Neuronal stem cell (in vitro differentiated cells): ENCODE results near the gene TMEM179.

Experiments used
- DNase-seq: peaks from one replicate; pipeline ENCODE4 v3.0.0-alpha.2; 2013; ENCODE audit warnings: low spot score
- H2AFZ ChIP-seq: one replicate; pipeline ENCODE4 v1.6.1; 2013; ENCODE audit warnings: mild to moderate bottlenecking, low read length, inconsistent platforms
- H2AK5ac ChIP-seq: 2 replicates; pipeline ENCODE4 v1.6.1; 2013; ENCODE audit warnings: low read depth, mild to moderate bottlenecking, inconsistent platforms, low read length, moderate library complexity, mixed read lengths
- H2BK120ac ChIP-seq: 2 replicates; pipeline ENCODE4 v1.6.1; 2013; ENCODE audit warnings: low read depth, mild to moderate bottlenecking, inconsistent platforms, low read length, moderate library complexity, mixed read lengths
- H2BK12ac ChIP-seq: one replicate; pipeline ENCODE4 v1.6.1; 2013; ENCODE audit warnings: low read length, inconsistent platforms
- H2BK15ac ChIP-seq: 2 replicates; pipeline ENCODE4 v1.6.1; 2013; ENCODE audit warnings: mild to moderate bottlenecking, low read length, inconsistent platforms, mixed read lengths
- H2BK5ac ChIP-seq: one replicate; pipeline ENCODE4 v1.6.1; 2013; ENCODE audit warnings: inconsistent platforms, mild to moderate bottlenecking, low read length, moderate library complexity
- H3K14ac ChIP-seq: one replicate; pipeline ENCODE4 v1.6.1; 2013; ENCODE audit warnings: low read length, inconsistent platforms
- H3K18ac ChIP-seq: 2 replicates; pipeline ENCODE4 v1.6.1; 2013; ENCODE audit warnings: low read length, inconsistent platforms
- H3K23ac ChIP-seq: 2 replicates; pipeline ENCODE4 v1.6.1; 2013; ENCODE audit warnings: low read depth, mild to moderate bottlenecking, mixed read lengths, low read length, inconsistent platforms; ENCODE audit not compliant: poor library complexity
- H3K27ac ChIP-seq: replicated peaks from 3 replicates; pipeline ENCODE4 v1.5.1; 2013; ENCODE audit warnings: low read length, inconsistent platforms
- H3K27me3 ChIP-seq, 3 experiments: 2 replicates each; pipeline ENCODE4 v1.6.1; 2013; ENCODE audit warnings: low read length in 3 of 3, mild to moderate bottlenecking in 2 of 3, inconsistent platforms in 1 of 3, low read depth in 1 of 3, mixed read lengths in 1 of 3, moderate library complexity in 1 of 3; ENCODE audit not compliant: control insufficient read depth in 3 of 3, insufficient read depth in 3 of 3
- H3K36me3 ChIP-seq, 2 donors: replicated peaks in 1 of 2; 2 replicates each; pipeline ENCODE4 v1.6.1; 2013; ENCODE audit warnings: low read length in 2 of 2; ENCODE audit not compliant: control insufficient read depth in 2 of 2, insufficient read depth in 2 of 2
- H3K4ac ChIP-seq: 2 replicates; pipeline ENCODE4 v1.6.1; 2013; ENCODE audit warnings: inconsistent platforms, mild to moderate bottlenecking, low read length, moderate library complexity
- H3K4me1 ChIP-seq, 2 donors: 1 replicate in 1 of 2; 2 replicates in 1 of 2; pipeline ENCODE4 v1.6.1; 2013; ENCODE audit warnings: low read length in 2 of 2, low read depth in 1 of 2; ENCODE audit not compliant: control insufficient read depth in 2 of 2, insufficient read depth in 1 of 2
- H3K4me2 ChIP-seq: one replicate; pipeline ENCODE4 v1.6.1; 2013; ENCODE audit warnings: mild to moderate bottlenecking, low read length, inconsistent platforms; ENCODE audit not compliant: insufficient read depth, poor library complexity, severe bottlenecking
- H3K4me3 ChIP-seq, 2 donors: 2 replicates each; pipeline ENCODE4 v1.5.1; 2013; ENCODE audit warnings: low read length in 2 of 2, mild to moderate bottlenecking in 2 of 2, inconsistent platforms in 1 of 2, moderate library complexity in 1 of 2
- H3K79me1 ChIP-seq: one replicate; pipeline ENCODE4 v1.6.1; 2013; ENCODE audit warnings: low read depth, mild to moderate bottlenecking, inconsistent platforms, low read length, moderate library complexity
- H3K9ac ChIP-seq: one replicate; pipeline ENCODE4 v1.6.1; 2013; ENCODE audit warnings: mild to moderate bottlenecking, low read depth, low read length, inconsistent platforms; ENCODE audit not compliant: poor library complexity
- H3K9me3 ChIP-seq, 2 donors: replicated peaks in 1 of 2; 2 replicates each; pipeline versions ENCODE3 to v1.6.1; 2013; ENCODE audit warnings: low read length in 2 of 2, mild to moderate bottlenecking in 2 of 2, inconsistent platforms in 1 of 2, low read depth in 1 of 2, mixed read lengths in 1 of 2, moderate library complexity in 1 of 2; ENCODE audit not compliant: control insufficient read depth in 2 of 2, insufficient read depth in 1 of 2
- H4K8ac ChIP-seq: one replicate; pipeline ENCODE4 v1.6.1; 2013; ENCODE audit warnings: low read depth, mild to moderate bottlenecking, inconsistent platforms, low read length, moderate library complexity
- H4K91ac ChIP-seq: one replicate; pipeline ENCODE4 v1.6.1; 2013; ENCODE audit warnings: low read length, low read depth, mild to moderate bottlenecking, inconsistent platforms; ENCODE audit not compliant: poor library complexity
- WGBS, 2 donors: extraction: QIAGEN DNeasy Blood & Tissue Kit; methylation state at CpG; one replicate each; pipeline ENCODE4 v1.1.7; 2013; ENCODE audit warnings: missing lambda C conversion rate in 2 of 2, mixed read lengths in 1 of 2; ENCODE audit not compliant: insufficient read length in 2 of 2, insufficient replicate concordance in 1 of 2; ENCODE audit errors: extremely low coverage in 2 of 2; 5-methylcytosine and 5-hydroxymethylcytosine counted together

The TMEM179 gene

GRCh38 chr14:104595116-104595675, 9.4 kb downstream of the TMEM179 start:
- Histone ChIP-seq H2BK120ac (no peak overlapping the region), H2AK5ac (no peak overlapping the region), H4K91ac (no peak overlapping the region), H2BK5ac (no peak overlapping the region), H3K4me1 (peaks cover 3 to 8% of the 10 kb centered on the region in 2 donors), H3K36me3 (no peaks in the 10 kb centered on the region), H3K27ac (no peak overlapping the region), H3K9me3 (peaks cover 0 to 2% of the 10 kb centered on the region in 2 donors), H3K4me3 (no peak overlapping the region), H3K18ac (no peak overlapping the region), H3K9ac (peak overlapping the region; percentile 38), H2BK15ac (no peak overlapping the region), H4K8ac (no peak overlapping the region), H3K79me1 (peaks cover 2% of the 10 kb centered on the region), H3K4ac (no peak overlapping the region), H3K23ac (no peak overlapping the region), H3K27me3 (peaks cover 0 to 16% (median 3%) of the 10 kb centered on the region in 3 experiments), H2BK12ac (no peak overlapping the region), H3K4me2 (no peak overlapping the region), H2AFZ (no peak overlapping the region), H3K14ac (no peak overlapping the region)
- DNase-seq = no peak
- no CpG with 5 or more reads among the region's 14 CpGs for WGBS, 2 donors

GRCh38 chr14:104594310-104595046, 10.1 kb downstream of the TMEM179 start:
- Histone ChIP-seq H3K4ac (no peak overlapping the region), H2BK12ac (no peak overlapping the region), H4K8ac (no peak overlapping the region), H3K4me2 (no peak overlapping the region), H3K14ac (no peak overlapping the region), H3K18ac (no peak overlapping the region), H3K27me3 (peaks cover 0 to 22% (median 3%) of the 10 kb centered on the region in 3 experiments), H3K4me3 (no peak overlapping the region), H3K23ac (no peak overlapping the region), H3K9ac (peak overlapping the region; percentile 38), H3K9me3 (peaks cover 0 to 2% of the 10 kb centered on the region in 2 donors), H4K91ac (no peak overlapping the region), H3K79me1 (peaks cover 2% of the 10 kb centered on the region), H2BK120ac (no peak overlapping the region), H3K4me1 (peaks cover 3 to 8% of the 10 kb centered on the region in 2 donors), H3K36me3 (no peaks in the 10 kb centered on the region), H3K27ac (no peak overlapping the region), H2AK5ac (no peak overlapping the region), H2AFZ (no peak overlapping the region), H2BK5ac (no peak overlapping the region), H2BK15ac (no peak overlapping the region)
- no CpG with 5 or more reads among the region's 15 CpGs for WGBS, 2 donors
- DNase-seq = no peak

DNA sequence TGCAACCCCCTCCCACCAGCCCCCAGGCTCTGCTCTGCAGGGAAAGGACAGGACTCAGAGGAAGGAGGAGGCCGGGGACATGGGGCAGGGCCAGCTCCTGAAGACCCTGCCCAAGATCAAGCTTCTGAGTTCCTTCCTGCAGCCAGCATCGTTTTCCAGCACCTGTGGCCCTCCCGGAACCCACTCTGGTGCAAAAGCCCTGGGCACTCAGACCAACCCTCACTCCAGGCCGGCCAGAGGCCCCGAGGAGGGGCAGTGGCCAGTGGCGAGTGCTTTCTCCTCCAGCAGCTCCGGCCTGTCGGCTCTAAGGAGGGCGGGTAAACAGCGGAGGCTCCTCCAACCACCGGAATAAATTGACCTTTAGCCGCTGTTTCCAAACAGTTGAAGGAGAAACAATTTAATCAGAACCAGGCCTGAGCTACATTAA, 10.8 kb downstream of the TMEM179 start:
- Histone ChIP-seq H3K14ac (peak overlapping the region; percentile 63), H3K27me3 (peaks cover 0 to 22% (median 3%) of the 10 kb centered on the region in 3 experiments), H3K27ac (no peak overlapping the region), H3K18ac (peak overlapping the region; percentile 71), H2BK15ac (no peak overlapping the region), H2BK120ac (no peak overlapping the region), H4K91ac (no peak overlapping the region), H3K79me1 (peaks cover 2% of the 10 kb centered on the region), H2BK5ac (no peak overlapping the region), H3K9ac (no peak overlapping the region), H3K4me2 (no peak overlapping the region), H2AFZ (no peak overlapping the region), H3K9me3 (peaks cover 0 to 2% of the 10 kb centered on the region in 2 donors), H3K23ac (peak overlapping the region; percentile 93), H3K36me3 (no peaks in the 10 kb centered on the region), H3K4ac (no peak overlapping the region), H2BK12ac (no peak overlapping the region), H4K8ac (no peak overlapping the region), H2AK5ac (peak overlapping the region; percentile 84), H3K4me1 (peaks cover 3 to 8% of the 10 kb centered on the region in 2 donors), H3K4me3 (no peak overlapping the region)
- no CpG with 5 or more reads among the region's 12 CpGs for WGBS, 2 donors
- DNase-seq = no peak

DNA sequence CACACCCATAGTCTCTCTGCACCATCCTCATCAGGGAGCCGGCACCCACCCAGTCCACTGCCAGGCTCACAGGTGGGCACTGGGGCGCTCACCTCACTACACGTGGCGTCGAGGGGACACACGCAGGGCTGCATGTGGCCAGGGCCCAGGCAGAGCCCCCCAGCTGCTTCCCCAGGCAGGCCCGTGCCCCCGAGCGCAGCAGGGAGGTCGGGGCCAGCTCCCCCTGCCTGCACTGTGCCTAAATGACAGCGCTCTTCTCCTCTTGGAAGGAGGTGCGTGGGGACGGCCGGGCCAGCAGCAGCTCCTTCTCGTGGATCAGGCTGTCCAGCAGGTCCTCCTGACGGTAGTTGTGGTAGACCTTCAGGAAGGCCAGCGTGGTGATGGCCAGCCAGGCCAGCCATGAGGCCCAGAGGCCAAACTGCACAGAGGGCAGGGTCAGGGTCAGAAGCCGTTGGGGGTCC, 11.3 kb downstream of the TMEM179 start:
- Histone ChIP-seq H3K18ac (peak overlapping the region; percentile 71), H4K8ac (no peak overlapping the region), H3K79me1 (peaks cover 2% of the 10 kb centered on the region), H2BK15ac (no peak overlapping the region), H3K14ac (peak overlapping the region; percentile 63), H3K27me3 (peaks cover 0 to 22% (median 3%) of the 10 kb centered on the region in 3 experiments), H2AFZ (no peak overlapping the region), H4K91ac (no peak overlapping the region), H2BK12ac (no peak overlapping the region), H3K36me3 (no peaks in the 10 kb centered on the region), H2BK120ac (no peak overlapping the region), H3K27ac (no peak overlapping the region), H3K9me3 (peaks cover 0 to 2% of the 10 kb centered on the region in 2 donors), H3K4ac (peak overlapping the region; percentile 37), H3K4me2 (no peak overlapping the region), H2AK5ac (peak overlapping the region; percentile 84), H2BK5ac (no peak overlapping the region), H3K4me1 (peaks cover 1 to 8% of the 10 kb centered on the region in 2 donors), H3K9ac (peak overlapping the region; percentile 70), H3K4me3 (no peak overlapping the region), H3K23ac (peak overlapping the region; percentile 93)
- no peak for DNase-seq
- no CpG with 5 or more reads among the region's 18 CpGs for WGBS, 2 donors
